ENCODE data around the gene CLEC3B.

The CLEC3B gene

DNA sequence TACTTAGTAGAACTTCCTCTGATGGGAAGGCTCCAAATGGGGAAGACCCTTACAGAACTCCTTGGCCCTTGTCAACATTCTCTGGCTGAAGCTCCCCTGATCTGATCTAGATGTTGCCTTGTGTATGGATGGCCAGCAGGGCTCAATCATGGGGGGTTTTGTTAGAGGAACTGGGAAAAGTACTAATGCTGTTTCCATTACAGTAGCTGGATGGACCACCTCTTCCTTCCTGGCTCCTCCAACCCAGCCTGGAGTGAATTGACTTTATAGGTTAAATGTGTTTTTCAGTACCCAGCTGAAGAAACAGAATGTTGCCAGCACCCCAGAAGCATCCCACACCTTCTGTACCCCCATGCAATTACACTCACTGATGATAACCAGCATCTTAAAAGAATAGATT is 22.7 kb upstream of the CLEC3B start:
- no peak for DNase-seq (ENCODE audit: low read depth)

- no peak for DNase-seq (ENCODE audit: low read depth)
Measured at GRCh38 chr3:45003859-45004258, 22.2 kb upstream of the CLEC3B start.

GRCh38 chr3:45007091-45007490 is 19.0 kb upstream of the CLEC3B start:
- DNase-seq (ENCODE audit: low read depth) = no peak

- DNase-seq (ENCODE audit: low read depth) = no peak
Measured at GRCh38 chr3:45008117-45008516, 18.0 kb upstream of the CLEC3B start.

DNA sequence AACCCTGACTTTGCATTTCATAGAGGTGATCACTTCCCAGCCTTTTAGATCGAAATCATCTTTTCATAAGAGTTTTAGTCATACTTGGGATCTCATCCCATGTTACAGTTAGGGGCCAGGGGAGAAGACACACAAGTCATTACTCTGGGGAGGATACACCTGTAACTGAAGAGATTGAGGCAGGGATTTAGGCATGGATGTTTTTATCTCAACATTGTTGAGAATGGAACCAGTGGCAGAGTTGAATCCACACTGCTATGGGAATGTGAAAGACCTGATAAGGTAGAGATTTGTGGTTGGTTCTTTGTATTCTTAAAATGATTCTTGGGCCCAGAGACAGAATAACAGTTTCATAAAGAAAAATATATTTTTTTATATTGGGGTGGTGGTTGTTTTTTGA is 16.2 kb upstream of the CLEC3B start:
- no peak for DNase-seq (ENCODE audit: low read depth)

DNA sequence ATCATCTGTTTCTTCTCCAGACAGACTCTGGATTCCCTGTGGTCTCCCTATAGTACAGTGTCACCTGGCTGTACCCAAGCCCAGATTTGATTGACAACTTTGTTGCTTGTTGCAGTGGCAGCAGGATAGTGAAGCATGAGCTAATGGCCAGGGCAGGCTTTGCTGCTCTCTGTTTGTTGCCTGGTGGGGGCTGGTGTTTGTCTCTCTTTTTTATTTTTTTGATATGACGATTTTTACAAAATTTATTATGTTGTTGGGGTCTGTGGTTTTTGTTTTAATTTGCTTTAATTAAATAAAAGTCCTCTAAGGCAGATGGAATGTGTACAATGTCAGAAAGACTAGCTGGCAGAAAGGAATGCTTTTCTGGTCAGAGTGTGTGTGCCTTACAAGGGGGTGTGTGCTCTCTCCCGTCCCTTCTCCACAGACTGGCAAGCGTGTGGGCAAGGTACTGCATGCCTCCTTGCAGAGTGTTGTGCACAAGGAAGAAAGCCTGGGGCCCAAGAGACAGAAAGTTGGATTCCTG is 15.2 kb upstream of the CLEC3B start:
- no peak for DNase-seq (ENCODE audit: low read depth)

DNA sequence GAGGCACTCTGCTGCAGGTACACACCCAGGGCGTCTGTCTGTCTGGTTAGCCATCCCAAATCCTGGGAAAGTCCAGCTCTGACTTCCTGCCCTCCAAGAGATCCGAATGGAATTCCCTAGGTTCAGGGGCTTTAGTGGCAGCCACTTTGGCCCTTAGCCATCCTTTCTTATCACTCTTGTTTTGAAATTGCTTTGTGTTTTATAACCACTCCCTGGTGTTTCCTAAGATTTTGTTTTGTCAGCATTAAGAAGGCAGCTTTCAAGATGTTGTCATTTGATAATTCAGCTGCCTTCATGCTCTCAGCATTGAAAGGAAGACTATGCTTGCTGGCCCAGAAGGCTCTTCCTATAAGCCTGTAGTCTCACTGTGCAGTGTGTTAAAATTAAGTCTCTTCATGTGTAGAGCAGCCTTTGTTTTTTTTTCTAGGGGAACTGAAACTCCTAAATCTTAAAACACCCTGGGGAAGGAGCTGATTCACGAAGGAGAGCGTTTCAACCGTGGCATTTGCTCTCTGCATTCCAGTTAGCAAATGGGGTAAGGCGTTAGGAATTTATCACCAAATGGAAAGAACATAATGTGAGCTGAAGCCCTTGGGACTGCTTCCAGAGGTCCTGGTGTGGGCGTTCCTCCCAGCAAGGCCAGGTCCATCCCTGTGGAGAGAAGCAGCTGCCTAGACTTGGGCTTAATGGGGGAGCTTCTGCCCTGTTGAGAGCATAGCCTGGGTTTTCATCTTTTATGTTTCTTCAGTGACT is 14.2 kb upstream of the CLEC3B start:
- peak; percentile 91 for DNase-seq (ENCODE audit: low read depth)

DNA sequence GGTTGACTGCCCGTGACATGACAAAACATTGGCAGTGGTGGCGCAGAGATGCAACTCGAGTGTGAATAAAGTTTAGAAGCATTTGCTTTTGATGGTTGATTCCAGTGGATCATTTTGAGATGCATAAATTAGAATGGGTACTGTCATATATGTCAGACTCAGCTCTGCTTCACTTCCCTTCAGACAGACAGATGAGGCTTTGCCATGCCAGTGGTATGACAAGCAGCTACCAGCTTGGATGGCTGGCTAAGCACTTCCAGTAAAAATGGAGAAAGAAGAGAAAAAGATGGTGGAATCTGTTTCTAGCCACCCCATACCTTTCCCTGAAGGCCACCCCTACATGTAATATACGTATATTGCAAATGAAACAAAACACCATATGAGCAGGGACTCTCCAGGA is 13.5 kb upstream of the CLEC3B start:
- no peak for DNase-seq (ENCODE audit: low read depth)

DNA sequence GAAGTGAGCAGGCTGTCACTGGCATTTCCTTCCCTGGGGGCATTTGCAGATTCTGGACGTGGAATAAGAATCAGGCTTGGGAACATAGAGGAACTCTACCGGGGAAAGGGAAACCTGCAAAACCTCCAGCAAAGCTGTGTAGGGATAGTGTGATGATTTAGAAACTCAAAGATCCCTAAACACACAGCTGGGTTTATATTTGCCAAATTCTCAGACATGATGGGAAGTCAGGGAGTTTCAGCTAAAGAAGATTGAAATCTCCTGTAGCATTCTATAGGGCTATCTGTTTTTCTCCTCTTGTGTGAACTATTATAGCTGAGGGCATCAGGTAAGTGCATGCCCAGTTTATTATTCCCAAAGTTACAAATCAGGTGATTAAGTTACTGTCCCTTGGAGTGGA is 9.2 kb upstream of the CLEC3B start:
- no peak for DNase-seq (ENCODE audit: low read depth)

DNA sequence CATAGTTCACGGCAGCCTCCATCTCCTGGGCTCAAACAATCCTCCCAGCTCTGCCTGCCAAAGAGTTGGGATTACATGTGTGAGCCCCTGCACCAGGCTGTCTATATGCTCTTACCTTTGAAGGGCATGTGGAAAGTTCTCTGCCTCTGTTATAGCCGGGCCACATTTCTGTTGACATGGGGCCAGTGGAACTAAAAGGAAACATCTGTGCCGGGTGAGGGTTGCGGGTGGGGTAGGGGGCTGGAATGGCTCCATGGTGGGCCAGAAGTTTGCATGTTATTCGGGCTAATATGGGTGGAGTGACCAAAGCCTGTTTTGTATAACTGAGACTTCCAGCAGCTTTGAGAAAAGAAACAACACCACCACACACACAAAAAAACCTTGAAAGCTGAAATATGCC is 8.3 kb upstream of the CLEC3B start:
- DNase-seq (ENCODE audit: low read depth) = no peak

DNA sequence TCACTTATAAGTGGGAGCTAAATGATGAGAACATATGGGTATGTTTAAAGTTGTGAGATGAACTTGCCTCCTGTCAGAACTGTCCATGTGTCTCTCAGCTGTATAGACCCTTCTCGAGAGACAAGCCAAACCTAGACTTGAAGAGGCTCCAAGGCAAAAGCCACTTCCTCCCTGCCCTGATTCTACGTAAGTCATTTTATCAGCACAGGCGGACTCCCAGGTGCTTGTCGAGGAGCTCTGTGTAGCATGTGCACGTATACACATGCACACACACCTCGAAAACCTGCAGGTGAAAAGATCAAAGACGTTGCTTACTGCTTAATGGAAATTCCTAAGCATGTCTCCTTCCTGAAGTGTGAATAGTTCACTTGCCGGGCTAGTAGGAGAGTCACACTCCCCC is 5.6 kb upstream of the CLEC3B start:
- DNase-seq (ENCODE audit: low read depth) = no peak

DNA sequence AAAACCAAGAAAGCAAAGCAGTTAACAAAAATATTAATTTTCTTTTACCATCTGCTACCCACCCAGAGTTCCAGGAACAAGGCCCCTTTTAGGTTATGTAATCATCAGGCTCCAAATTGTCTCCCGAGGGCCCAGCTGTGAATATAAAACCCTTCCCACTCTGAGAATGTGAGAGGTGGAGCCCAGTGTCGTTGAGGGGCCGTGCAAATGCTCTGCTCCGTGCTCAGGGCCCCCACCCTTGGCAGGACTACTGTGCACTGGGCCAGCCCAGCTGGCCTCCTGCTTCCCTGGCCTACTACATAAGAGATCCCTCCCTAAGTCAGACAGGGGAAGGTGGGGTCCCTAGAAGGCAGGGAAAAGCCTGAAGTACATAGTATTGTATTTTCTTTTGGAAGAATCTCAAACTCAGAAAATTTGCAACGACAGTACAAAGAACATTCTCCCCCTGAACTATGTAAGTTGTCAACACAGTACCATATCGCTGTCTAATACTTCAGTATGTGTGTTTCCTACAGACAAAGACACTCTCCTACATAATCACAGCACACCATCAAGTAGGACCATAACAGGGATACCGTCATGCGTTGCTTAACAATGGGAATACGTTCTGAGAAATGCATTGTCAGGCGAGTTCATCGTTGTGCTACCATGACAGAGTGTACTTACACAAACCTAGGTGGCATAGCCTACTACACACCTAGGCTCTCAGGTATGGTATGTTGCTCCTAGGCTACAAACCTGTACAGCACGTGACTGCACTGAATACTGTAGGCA is 4.4 kb upstream of the CLEC3B start:
- no peak for DNase-seq (ENCODE audit: low read depth)

- no peak for DNase-seq (ENCODE audit: low read depth)
Measured at GRCh38 chr3:45023675-45024074, 2.4 kb upstream of the CLEC3B start.

DNA sequence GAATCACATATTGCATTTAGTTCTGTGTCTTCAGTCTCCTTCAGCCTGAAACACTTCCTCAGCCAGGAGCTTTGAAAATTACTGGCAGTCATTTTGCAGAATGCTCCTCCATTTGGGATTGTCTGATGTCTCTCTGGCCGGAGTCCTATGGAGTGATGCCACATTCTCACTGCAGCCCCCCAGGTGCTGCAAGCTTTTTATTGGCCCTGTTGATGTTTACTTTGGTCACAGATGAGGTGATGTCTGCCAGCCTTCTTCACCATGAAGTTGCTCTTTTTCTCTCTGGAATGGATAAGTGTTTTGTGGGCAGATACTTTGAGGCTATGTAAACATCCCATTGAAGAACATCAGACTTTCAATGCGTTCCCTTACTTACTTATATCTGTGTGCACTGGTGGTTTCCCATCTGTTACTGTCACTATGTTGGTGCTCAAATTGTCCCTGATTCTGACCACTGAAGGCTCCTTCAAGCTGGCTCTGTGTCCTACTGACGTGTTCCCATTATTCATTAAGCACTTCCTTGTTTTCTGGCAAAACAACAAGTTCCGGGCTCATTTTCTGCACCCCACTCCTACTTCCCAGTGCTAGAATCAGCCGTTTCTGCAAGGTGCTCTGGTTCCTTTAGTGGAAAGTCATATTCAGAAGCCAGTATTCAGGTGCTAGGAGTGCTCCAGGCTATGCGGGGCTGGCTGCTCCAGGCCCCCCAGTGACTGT is 1.4 kb upstream of the CLEC3B start:
- no peak for DNase-seq (ENCODE audit: low read depth)

DNA sequence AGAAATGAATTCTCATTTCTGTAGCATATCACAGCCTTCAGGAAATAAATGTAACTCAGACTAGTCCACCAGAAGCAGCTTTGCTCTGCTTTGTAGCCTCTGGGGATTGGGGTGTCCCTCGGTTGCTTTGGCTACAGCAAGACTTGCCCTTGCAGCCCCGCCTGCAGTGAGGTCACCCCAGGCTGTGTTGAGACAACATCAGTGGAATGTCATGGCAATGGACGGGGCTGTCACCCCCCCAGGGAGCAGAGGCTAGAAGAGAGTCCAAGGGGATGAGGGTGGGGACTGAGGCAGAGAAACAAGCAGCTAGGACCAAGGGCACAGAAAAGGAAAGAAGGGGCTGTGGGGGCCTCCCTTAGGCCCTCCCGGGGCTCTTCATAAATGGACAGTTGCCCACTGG is 854 bp downstream of the CLEC3B start:
- DNase-seq (ENCODE audit: low read depth) = peak; percentile 85

- DNase-seq (ENCODE audit: low read depth) = no peak
Measured at GRCh38 chr3:45027441-45027840, 1.3 kb downstream of the CLEC3B start.

- no peak for DNase-seq (ENCODE audit: low read depth)
Measured at GRCh38 chr3:45029216-45029615, 3.1 kb downstream of the CLEC3B start.

- DNase-seq (ENCODE audit: low read depth) = no peak
Measured at GRCh38 chr3:45029661-45030060, 3.6 kb downstream of the CLEC3B start.

DNA sequence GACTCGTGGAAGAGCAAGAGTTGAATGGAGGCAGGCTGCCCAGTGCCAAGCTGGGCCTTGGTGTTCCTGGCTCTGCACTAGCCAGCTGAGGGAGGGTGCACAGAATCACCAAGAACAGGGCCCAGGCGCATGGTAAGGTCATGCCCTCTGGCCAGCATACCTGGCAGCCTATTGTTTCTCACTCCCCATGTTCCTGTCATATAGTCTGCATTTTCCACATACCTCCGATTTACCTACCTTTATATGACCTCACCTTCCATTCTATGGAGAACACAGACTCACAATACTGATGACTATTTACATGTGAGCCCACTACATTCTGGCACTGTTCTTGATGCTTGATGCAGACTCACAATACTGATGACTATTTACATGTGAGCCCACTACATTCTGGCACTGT is 5.4 kb downstream of the CLEC3B start:
- DNase-seq (ENCODE audit: low read depth) = no peak

DNA sequence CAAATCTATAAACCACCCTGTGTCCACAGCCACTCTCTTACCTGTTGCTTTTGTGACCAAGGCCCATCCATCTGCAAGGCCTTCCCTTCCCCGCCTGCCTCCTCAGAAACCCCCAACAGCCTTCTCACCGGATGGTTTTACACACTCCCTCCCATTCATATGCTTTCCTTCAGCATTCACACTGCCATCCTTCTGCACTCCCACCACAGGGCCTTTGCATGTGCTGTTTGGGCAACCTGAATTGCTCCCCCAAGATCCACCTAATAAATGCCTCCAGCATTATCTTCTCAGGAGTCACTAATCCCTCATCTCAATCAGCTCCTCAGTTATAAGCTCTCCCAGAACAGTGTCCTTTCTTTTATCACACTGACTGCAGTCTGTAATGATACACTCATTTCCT is 6.0 kb downstream of the CLEC3B start:
- DNase-seq (ENCODE audit: low read depth) = no peak

- no peak for DNase-seq (ENCODE audit: low read depth)
Measured at GRCh38 chr3:45033791-45034190, 7.7 kb downstream of the CLEC3B start.

GRCh38 chr3:45034612-45035252 is 8.6 kb downstream of the CLEC3B start:
- no peak for DNase-seq (ENCODE audit: low read depth)
